ENCODE measurements around the gene DUOXA1. TPM values are rescaled to one million over a fixed set of nuclear protein-coding genes. Genes with fewer than 3 reads are reported as not detected.

DUOXA1 gene
- total RNA-seq, 1 experiment from 2014 or later, result 0.09 TPM

DNA sequence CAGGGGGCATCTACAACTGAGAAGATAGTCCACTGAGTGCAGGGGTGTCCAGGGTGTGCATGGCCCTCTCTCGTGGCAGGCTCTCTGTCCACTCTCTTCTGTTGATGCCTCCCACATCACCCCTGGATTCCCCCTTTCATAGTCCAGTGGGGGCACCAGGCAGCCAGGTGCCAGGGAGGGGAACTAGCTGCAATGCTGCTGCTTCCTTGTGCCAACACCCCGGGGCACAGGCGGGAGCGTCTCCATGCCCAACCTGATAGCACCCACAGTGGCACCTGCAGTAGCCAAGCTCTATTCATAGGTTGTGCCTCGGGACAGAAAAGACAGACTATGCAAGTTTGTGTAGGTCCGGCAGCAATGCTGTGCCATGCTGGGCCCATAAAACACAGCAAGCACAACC is 27.5 kb downstream of the DUOXA1 start (continued):
- TF ChIP-seq, protein P1, sequence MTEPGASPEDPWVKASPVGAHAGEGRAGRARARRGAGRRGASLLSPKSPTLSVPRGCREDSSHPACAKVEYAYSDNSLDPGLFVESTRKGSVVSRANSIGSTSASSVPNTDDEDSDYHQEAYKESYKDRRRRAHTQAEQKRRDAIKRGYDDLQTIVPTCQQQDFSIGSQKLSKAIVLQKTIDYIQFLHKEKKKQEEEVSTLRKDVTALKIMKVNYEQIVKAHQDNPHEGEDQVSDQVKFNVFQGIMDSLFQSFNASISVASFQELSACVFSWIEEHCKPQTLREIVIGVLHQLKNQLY (CRISPR knock-in tag; IDR thresholded peaks at IDR 0.05), result no peak

DNA sequence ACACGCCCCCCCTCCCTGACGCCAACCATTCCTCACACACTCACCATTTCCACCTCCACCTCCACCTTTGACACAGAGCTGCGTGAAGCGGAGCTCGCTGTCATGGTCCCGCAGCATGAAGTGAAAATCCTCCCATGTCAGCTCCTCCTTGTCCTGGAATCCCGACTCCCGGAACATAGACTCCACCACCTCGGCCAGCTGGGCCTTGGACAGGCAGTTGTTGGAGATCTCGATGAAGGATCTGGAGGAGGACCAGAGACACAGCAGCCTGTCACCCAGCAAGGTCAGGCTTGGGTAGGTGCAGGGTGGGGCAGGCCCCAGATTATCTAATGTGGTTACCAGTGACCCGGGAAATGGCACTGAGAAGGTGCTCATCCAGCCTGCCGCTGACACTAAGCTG is 27.9 kb downstream of the DUOXA1 start:
- ChIA-PET POLR2A (no interaction called here), CTCF (interaction anchor here (3.9 kb wide), 1 partner anchor 16 kb away, joined by 23 read pairs; no protein-coding TSS in a partner anchor)
- H3K4me1 Mint-ChIP-seq, result peaks cover 24% of the 10 kb centered on the region
- no peaks in the 10 kb centered on the region for H3K9me3 Mint-ChIP-seq
- DNase-seq (ENCODE audit: low spot score), result no peak
- no peak for TF ChIP-seq NR1H2 (CRISPR knock-in tag; IDR thresholded peaks at IDR 0.05)
- no peak for TF ChIP-seq TP53 (CRISPR knock-in tag; IDR thresholded peaks at IDR 0.05)
- no peak for TF ChIP-seq FOXJ3 (CRISPR knock-in tag; IDR thresholded peaks at IDR 0.05; ENCODE audit: borderline replicate concordance)
- no peak for TF ChIP-seq ZBTB43 (CRISPR knock-in tag; IDR thresholded peaks at IDR 0.05)
- no peak for TF ChIP-seq USF2 (CRISPR knock-in tag; IDR thresholded peaks at IDR 0.05)
- TF ChIP-seq CREM (CRISPR knock-in tag; IDR thresholded peaks at IDR 0.05), result no peak
- TF ChIP-seq NR3C1 (CRISPR knock-in tag; conservative IDR thresholded peaks at IDR 0.05; ENCODE audit: low read depth), result no peak
- TF ChIP-seq, protein P2, sequence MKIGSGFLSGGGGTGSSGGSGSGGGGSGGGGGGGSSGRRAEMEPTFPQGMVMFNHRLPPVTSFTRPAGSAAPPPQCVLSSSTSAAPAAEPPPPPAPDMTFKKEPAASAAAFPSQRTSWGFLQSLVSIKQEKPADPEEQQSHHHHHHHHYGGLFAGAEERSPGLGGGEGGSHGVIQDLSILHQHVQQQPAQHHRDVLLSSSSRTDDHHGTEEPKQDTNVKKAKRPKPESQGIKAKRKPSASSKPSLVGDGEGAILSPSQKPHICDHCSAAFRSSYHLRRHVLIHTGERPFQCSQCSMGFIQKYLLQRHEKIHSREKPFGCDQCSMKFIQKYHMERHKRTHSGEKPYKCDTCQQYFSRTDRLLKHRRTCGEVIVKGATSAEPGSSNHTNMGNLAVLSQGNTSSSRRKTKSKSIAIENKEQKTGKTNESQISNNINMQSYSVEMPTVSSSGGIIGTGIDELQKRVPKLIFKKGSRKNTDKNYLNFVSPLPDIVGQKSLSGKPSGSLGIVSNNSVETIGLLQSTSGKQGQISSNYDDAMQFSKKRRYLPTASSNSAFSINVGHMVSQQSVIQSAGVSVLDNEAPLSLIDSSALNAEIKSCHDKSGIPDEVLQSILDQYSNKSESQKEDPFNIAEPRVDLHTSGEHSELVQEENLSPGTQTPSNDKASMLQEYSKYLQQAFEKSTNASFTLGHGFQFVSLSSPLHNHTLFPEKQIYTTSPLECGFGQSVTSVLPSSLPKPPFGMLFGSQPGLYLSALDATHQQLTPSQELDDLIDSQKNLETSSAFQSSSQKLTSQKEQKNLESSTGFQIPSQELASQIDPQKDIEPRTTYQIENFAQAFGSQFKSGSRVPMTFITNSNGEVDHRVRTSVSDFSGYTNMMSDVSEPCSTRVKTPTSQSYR (CRISPR knock-in tag; IDR thresholded peaks at IDR 0.05), result no peak
- TF ChIP-seq ZNF317 (CRISPR knock-in tag; IDR thresholded peaks at IDR 0.05; ENCODE audit: borderline replicate concordance, low read depth), result no peak
- TF ChIP-seq, protein P3, sequence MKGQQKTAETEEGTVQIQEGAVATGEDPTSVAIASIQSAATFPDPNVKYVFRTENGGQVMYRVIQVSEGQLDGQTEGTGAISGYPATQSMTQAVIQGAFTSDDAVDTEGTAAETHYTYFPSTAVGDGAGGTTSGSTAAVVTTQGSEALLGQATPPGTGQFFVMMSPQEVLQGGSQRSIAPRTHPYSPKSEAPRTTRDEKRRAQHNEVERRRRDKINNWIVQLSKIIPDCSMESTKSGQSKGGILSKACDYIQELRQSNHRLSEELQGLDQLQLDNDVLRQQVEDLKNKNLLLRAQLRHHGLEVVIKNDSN (CRISPR knock-in tag; IDR thresholded peaks at IDR 0.05), result no peak
- no peak for TF ChIP-seq NFATC4 (CRISPR knock-in tag; IDR thresholded peaks at IDR 0.05)
- no peak for TF ChIP-seq FOXP4 (CRISPR knock-in tag; IDR thresholded peaks at IDR 0.05)
- TF ChIP-seq, protein P4, sequence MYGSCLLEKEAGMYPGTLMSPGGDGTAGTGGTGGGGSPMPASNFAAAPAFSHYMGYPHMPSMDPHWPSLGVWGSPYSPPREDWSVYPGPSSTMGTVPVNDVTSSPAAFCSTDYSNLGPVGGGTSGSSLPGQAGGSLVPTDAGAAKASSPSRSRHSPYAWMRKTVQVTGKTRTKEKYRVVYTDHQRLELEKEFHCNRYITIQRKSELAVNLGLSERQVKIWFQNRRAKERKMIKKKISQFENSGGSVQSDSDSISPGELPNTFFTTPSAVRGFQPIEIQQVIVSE (CRISPR knock-in tag; IDR thresholded peaks at IDR 0.05; ENCODE audit: borderline replicate concordance), result no peak
- no peak for TF ChIP-seq IRF2 (CRISPR knock-in tag; IDR thresholded peaks at IDR 0.05; ENCODE audit: borderline replicate concordance, low read depth)
- no peak for TF ChIP-seq SP1 (CRISPR knock-in tag; conservative IDR thresholded peaks at IDR 0.05)
- no peak for TF ChIP-seq ZNF232 (CRISPR knock-in tag; IDR thresholded peaks at IDR 0.05)
- H3K4me3 Mint-ChIP-seq, result no peak overlapping the region
- H3K36me3 Mint-ChIP-seq, result no peaks in the 10 kb centered on the region
- no peak overlapping the region for H3K27ac Mint-ChIP-seq
- ATAC-seq, result no peak
- H3K27me3 Mint-ChIP-seq (ENCODE audit: low read depth), result peaks cover 10% of the 10 kb centered on the region; the same call in 1 of the 2 replicates
